Measurements from ENCODE around the gene LRRC7. TPM values are rescaled to one million over a fixed set of nuclear protein-coding genes. Genes with fewer than 3 reads are reported as not detected.

Gene LRRC7
- total and polyA plus RNA-seq, 2 of the 13 experiments (the other 11 are each of a cell fraction or from before 2014, with no cell fraction given): not detected

DNA sequence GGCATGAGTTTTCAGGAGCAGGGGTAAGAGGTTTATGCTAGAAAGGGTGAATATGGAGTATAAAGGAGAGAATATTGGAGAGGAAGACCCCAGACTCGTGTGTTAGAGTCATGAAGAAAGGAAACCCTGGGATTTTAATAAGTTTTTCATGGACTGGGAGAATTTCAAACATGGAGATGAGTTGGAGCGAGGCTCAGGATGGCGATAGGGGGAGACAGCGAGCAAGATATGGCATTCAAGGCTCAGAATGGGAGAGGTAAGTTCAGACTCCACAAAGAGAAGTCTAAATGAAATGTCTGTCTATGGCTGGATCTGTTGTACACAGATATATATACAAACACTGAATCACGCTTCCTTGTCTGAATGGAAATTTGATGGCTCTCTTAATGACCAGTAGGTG lies 545.1 kb downstream of the LRRC7 start:
- ChIA-PET POLR2A (no interaction called here), CTCF (ENCODE audit: low intra/inter-chr PET ratio, low total read pairs) (no interaction called here)
- Histone ChIP-seq H3K9me3 (ENCODE audit: low read length) (no peaks in the 10 kb centered on the region), H3K27me3 (ENCODE audit: control insufficient read depth in 1 of 2, insufficient read depth in 2 of 2, low read length in 2 of 2) (no peaks in the 10 kb centered on the region), H3K79me2 (ENCODE audit: insufficient read depth, low read length) (no peaks in the 10 kb centered on the region), H3K27ac (ENCODE audit: extremely low read length, insufficient read depth, low read length) (no peak overlapping the region), H3K4me1 (ENCODE audit: insufficient read depth, low read length) (no peaks in the 10 kb centered on the region), H3K4me2 (ENCODE audit: low read depth, low read length) (no peak overlapping the region), H3K9ac (ENCODE audit: insufficient read depth, low read depth, low read length) (no peak overlapping the region), H4K20me1 (ENCODE audit: insufficient read depth, low read length) (no peaks in the 10 kb centered on the region), H2AFZ (ENCODE audit: low read length) (no peak overlapping the region), H3K36me3 (replicated peaks in 1 of 2; ENCODE audit: control insufficient read depth in 1 of 2, insufficient read depth in 2 of 2, low read length in 2 of 2) (no peaks in the 10 kb centered on the region), H3K4me3 (replicated peaks in 1 of 3; ENCODE audit: insufficient read depth in 1 of 3, low read depth in 2 of 3, low read length in 3 of 3) (no peak overlapping the region)
- in situ Hi-C loops (cut with HindIII; ENCODE audit: extremely low pct_ligation_motif_present, low pct_unique_long_range_greater_than_20kb) (no loop called here), intact Hi-C loops (cut with micrococcal nuclease; ENCODE audit: unreplicated experiment) (no loop called here)
- BruUV-seq (replicated peaks): no TSS peak
- ATAC-seq (peak; percentile 57; the same call in 2 of the 3 replicates), DNase-seq (ENCODE audit: low spot score) (no peak), FAIRE-seq (no peak)
- 12% methylated on average over 5 of the region's 5 CpGs for WGBS (ENCODE audit: low lambda C conversion rate)
- TF ChIP-seq, protein P1, sequence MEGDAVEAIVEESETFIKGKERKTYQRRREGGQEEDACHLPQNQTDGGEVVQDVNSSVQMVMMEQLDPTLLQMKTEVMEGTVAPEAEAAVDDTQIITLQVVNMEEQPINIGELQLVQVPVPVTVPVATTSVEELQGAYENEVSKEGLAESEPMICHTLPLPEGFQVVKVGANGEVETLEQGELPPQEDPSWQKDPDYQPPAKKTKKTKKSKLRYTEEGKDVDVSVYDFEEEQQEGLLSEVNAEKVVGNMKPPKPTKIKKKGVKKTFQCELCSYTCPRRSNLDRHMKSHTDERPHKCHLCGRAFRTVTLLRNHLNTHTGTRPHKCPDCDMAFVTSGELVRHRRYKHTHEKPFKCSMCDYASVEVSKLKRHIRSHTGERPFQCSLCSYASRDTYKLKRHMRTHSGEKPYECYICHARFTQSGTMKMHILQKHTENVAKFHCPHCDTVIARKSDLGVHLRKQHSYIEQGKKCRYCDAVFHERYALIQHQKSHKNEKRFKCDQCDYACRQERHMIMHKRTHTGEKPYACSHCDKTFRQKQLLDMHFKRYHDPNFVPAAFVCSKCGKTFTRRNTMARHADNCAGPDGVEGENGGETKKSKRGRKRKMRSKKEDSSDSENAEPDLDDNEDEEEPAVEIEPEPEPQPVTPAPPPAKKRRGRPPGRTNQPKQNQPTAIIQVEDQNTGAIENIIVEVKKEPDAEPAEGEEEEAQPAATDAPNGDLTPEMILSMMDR (CRISPR knock-in tag; IDR thresholded peaks at IDR 0.05): 0 out of 2 replicates have a peak, but pooled peaks have one; percentile 22
- TF ChIP-seq ZNF619 (CRISPR knock-in tag; IDR thresholded peaks at IDR 0.05) (no peak), JUNB (CRISPR knock-in tag; IDR thresholded peaks at IDR 0.05; ENCODE audit: borderline replicate concordance) (no peak)

DNA sequence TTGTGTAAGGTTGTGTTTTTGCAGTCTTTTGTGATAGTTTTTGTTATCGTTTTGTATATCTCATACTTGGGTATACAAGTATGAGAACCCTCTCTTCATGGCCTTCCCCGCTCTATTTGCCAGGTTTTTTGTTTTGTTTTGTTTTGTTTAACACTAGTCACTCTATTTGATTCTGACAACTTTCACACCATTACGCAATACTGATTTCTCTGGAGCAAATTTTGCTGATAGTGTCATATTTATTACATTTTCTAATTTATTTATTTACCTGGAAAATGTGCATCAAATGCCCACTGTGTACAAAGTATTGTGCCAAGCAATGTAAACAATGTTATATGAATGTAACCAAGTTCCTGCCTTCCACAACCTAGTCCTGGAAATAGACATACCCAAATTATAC lies 547.6 kb downstream of the LRRC7 start:
- no peaks in the 10 kb centered on the region for H3K4me1 ChIP-seq (ENCODE audit: insufficient read depth, low read length)
- FAIRE-seq (no peak), ATAC-seq (no peak), DNase-seq (ENCODE audit: low spot score) (no peak)
- H3K36me3 ChIP-seq (replicated peaks in 1 of 2; ENCODE audit: control insufficient read depth in 1 of 2, insufficient read depth in 2 of 2, low read length in 2 of 2): no peaks in the 10 kb centered on the region
- no peak overlapping the region for H3K27ac ChIP-seq (ENCODE audit: extremely low read length, insufficient read depth, low read length)
- POLR2A ChIA-PET: no interaction called here
- in situ Hi-C loops (cut with HindIII; ENCODE audit: extremely low pct_ligation_motif_present, low pct_unique_long_range_greater_than_20kb): no loop called here
- intact Hi-C loops (cut with micrococcal nuclease; ENCODE audit: unreplicated experiment): no loop called here
- H3K9ac ChIP-seq (ENCODE audit: insufficient read depth, low read depth, low read length): no peak overlapping the region
- CTCF ChIA-PET (ENCODE audit: low intra/inter-chr PET ratio, low total read pairs): no interaction called here
- no peaks in the 10 kb centered on the region for H3K79me2 ChIP-seq (ENCODE audit: insufficient read depth, low read length)
- no TSS peak for BruUV-seq (replicated peaks)
- TF ChIP-seq ZFP36L1 (CRISPR knock-in tag; IDR thresholded peaks at IDR 0.05): no peak
- peak; percentile 81 for TF ChIP-seq CEBPB (IDR thresholded peaks at IDR 0.05; ENCODE audit: borderline replicate concordance, low read depth, low read length)
- peak; percentile 22; the same call in 1 of the 2 replicates for TF ChIP-seq MAFF (IDR thresholded peaks at IDR 0.05; ENCODE audit: low read depth, low read length)
- TF ChIP-seq MAFK (conservative IDR thresholded peaks at IDR 0.05 in 1 of 2, IDR thresholded peaks at IDR 0.05 in 1 of 2; ENCODE audit: low read length in 2 of 2): peak in 1 of 2 experiments; percentile 55; a peak in 3 of 4 replicates
- H3K4me2 ChIP-seq (ENCODE audit: low read depth, low read length): no peak overlapping the region
- no peaks in the 10 kb centered on the region for H4K20me1 ChIP-seq (ENCODE audit: insufficient read depth, low read length)
- WGBS (ENCODE audit: low lambda C conversion rate): 5% methylated on average over 3 of the region's 3 CpGs
- H3K27me3 ChIP-seq (ENCODE audit: control insufficient read depth in 1 of 2, insufficient read depth in 2 of 2, low read length in 2 of 2): no peaks in the 10 kb centered on the region; a peak in 1 of 5 replicates
- H3K4me3 ChIP-seq (replicated peaks in 1 of 3; ENCODE audit: insufficient read depth in 1 of 3, low read depth in 2 of 3, low read length in 3 of 3): no peak overlapping the region
- no peak overlapping the region for H2AFZ ChIP-seq (ENCODE audit: low read length)
- H3K9me3 ChIP-seq (ENCODE audit: low read length): no peaks in the 10 kb centered on the region

All from HepG2 (cell line).